ENCODE results near the gene SLC12A7.

- no peak for TF ChIP-seq POLR2AphosphoS5 (IDR thresholded peaks at IDR 0.05; ENCODE audit: low read depth, low read length)
- no peak for TF ChIP-seq POLR2A (IDR thresholded peaks at IDR 0.05; ENCODE audit: low read depth, low read length)
- no peak for TF ChIP-seq TAF1 (IDR thresholded peaks at IDR 0.05; ENCODE audit: borderline replicate concordance, low read depth, low read length)
Observed at GRCh38 chr5:1042626-1043025, 69.2 kb downstream of the SLC12A7 start.
